PC-3 (cell line): Measurements from ENCODE around the gene KRTAP9-9. TPM values are rescaled to one million over a fixed set of nuclear protein-coding genes. Genes with fewer than 3 reads are reported as not detected.

Experiments used
- ATAC-seq: fragments of 200-7000 bp; cut with Tn5 transposase; 2 replicates; pipeline ENCODE4 v1.9.1; 2020; ENCODE audit warnings: mild to moderate bottlenecking, moderate library complexity
- BruUV-seq: library from RNA; stranded (reverse); fragments of 400-500 nt; replicated peaks from 2 replicates; lab custom pipeline; 2021; lab: Mats Ljungman, UMichigan
- CTCF ChIA-PET: fragments of 300-600 bp; sonication (Branson Sonifier 250); formaldehyde crosslinking; loops from one replicate; lab custom pipeline; 2022; ENCODE audit warnings: antibody characterized with exemption; lab: Charles Lee
- POLR2A ChIA-PET: fragments of 300-600 bp; sonication (Branson Sonifier 250); formaldehyde crosslinking; loops from one replicate; lab custom pipeline; 2022; ENCODE audit warnings: antibody characterized with exemption; ENCODE audit not compliant: unreplicated experiment; lab: Charles Lee
- DNase-seq: peaks from one replicate; pipeline ENCODE4 v3.0.0-alpha.2; 2015
- H2AFZ ChIP-seq: fragments of 300-600 bp; sonication (generic); 2 replicates; pipeline ENCODE4 v1.6.0; 2016; ENCODE audit warnings: antibody characterized with exemption, low read length
- H3F3A ChIP-seq: fragments of 300-600 bp; sonication (generic); one replicate; pipeline ENCODE4 v1.6.0; 2017; ENCODE audit warnings: antibody characterized with exemption, low read length, control low read depth, mild to moderate bottlenecking; ENCODE audit not compliant: unreplicated experiment
- H3K27ac ChIP-seq: fragments of 300-600 bp; sonication (generic); 2 replicates; pipeline ENCODE4 v1.5.1; 2016; ENCODE audit warnings: mild to moderate bottlenecking, low read length
- H3K27me3 ChIP-seq: fragments of 300-600 bp; sonication (generic); 2 replicates; pipeline ENCODE4 v1.6.1; 2016; ENCODE audit warnings: low read length, mixed read lengths
- H3K36me3 ChIP-seq: fragments of 300-600 bp; sonication (generic); 2 replicates; pipeline ENCODE4 v1.6.1; 2016; ENCODE audit warnings: low read depth, mixed run types, low read length, mixed read lengths
- H3K4me1 ChIP-seq: fragments of 300-600 bp; sonication (generic); 2 replicates; pipeline ENCODE4 v1.5.1; 2016; ENCODE audit warnings: low read length; ENCODE audit not compliant: insufficient read depth
- H3K4me2 ChIP-seq: fragments of 300-600 bp; sonication (generic); 2 replicates; pipeline ENCODE4 v1.6.0; 2016; ENCODE audit warnings: low read length
- H3K4me3 ChIP-seq: fragments of 300-600 bp; sonication (generic); 2 replicates; pipeline ENCODE4 v1.5.1; 2016; ENCODE audit warnings: mild to moderate bottlenecking, low read length, mixed read lengths
- H3K79me2 ChIP-seq: fragments of 300-600 bp; sonication (generic); 2 replicates; pipeline ENCODE4 v1.6.1; 2017; ENCODE audit warnings: low read length, mixed read lengths
- H3K9ac ChIP-seq: fragments of 300-600 bp; sonication (generic); 2 replicates; pipeline ENCODE4 v1.6.0; 2016; ENCODE audit warnings: mild to moderate bottlenecking, low read length
- H3K9me2 ChIP-seq: fragments of 300-600 bp; sonication (generic); replicated peaks from 2 replicates; pipeline ENCODE4 v1.6.1; 2016; ENCODE audit warnings: mixed run types, low read length, mixed read lengths
- H3K9me3 ChIP-seq: fragments of 300-600 bp; sonication (generic); 2 replicates; pipeline ENCODE4 v1.6.1; 2016; ENCODE audit warnings: low read length, mixed read lengths
- H4K20me1 ChIP-seq: fragments of 300-600 bp; sonication (generic); 2 replicates; pipeline ENCODE4 v1.6.1; 2016; ENCODE audit warnings: low read length, mixed read lengths
- EZH2 ChIP-seq: fragments of 300-600 bp; sonication (generic); IDR thresholded peaks from one replicate; pipeline ENCODE4 v1.6.1; 2017; ENCODE audit warnings: antibody characterized with exemption, mild to moderate bottlenecking, low read length; ENCODE audit not compliant: unreplicated experiment
- EZH2phosphoT487 ChIP-seq: fragments of 300-600 bp; sonication (generic); IDR thresholded peaks from 2 replicates; pipeline ENCODE4 v1.6.1; 2018; ENCODE audit warnings: mild to moderate bottlenecking, antibody characterized with exemption, low read length, borderline replicate concordance
- intact Hi-C: fragments of 100-400 bp; cut with micrococcal nuclease; formaldehyde crosslinking; loops from 2 replicates; pipeline ENCODE4 v1.9.0; 2023
- total RNA-seq: library from RNA; depleted of rRNA; stranded (reverse); fragments of >200 nt; gene quantifications from 2 replicates; pipeline ENCODE4 v1.2.3, GENCODE V29; 2014
- TF ChIP-seq, protein P1 (sequence below): fragments of 300-600 bp; sonication (generic); conservative IDR thresholded peaks from 2 replicates; pipeline ENCODE4 v1.5.1; 2017; ENCODE audit warnings: antibody characterized with exemption, low read depth, mild to moderate bottlenecking, low read length

Gene KRTAP9-9
- total RNA-seq, 1 experiment from 2014 or later = not detected

DNA sequence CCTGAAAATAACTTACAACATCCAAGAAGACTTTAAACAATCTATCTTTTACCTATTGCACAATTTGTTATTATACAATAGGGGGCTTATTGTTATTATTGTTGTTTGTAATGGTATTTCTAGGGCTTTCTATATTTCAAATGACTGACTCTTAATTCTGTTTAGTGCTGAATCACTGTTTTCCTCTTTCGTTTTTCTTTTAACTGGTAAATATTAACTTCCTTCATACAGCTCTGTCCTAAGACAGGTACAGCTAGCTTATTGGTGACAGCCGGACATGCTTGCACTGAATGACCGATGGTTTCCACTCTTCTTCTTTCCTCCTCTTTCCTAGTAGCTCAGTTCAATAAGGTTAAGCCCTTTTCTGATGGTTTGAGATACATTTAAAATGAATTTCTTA lies 31.9 kb downstream of the KRTAP9-9 start:
- Histone ChIP-seq H3F3A (no peaks in the 10 kb centered on the region), H3K27ac (no peak overlapping the region), H3K4me3 (no peak overlapping the region), H3K4me1 (no peaks in the 10 kb centered on the region), H3K9ac (no peak overlapping the region), H2AFZ (no peak overlapping the region), H3K36me3 (no peaks in the 10 kb centered on the region), H3K79me2 (no peaks in the 10 kb centered on the region), H4K20me1 (no peaks in the 10 kb centered on the region), H3K9me3 (no peaks in the 10 kb centered on the region), H3K4me2 (no peak overlapping the region), H3K27me3 (no peaks in the 10 kb centered on the region), H3K9me2 (no peaks in the 10 kb centered on the region)
- no TSS peak for BruUV-seq
- no peak for ATAC-seq
- DNase-seq = no peak
- intact Hi-C loops = no loop called here
- TF ChIP-seq, protein P1, sequence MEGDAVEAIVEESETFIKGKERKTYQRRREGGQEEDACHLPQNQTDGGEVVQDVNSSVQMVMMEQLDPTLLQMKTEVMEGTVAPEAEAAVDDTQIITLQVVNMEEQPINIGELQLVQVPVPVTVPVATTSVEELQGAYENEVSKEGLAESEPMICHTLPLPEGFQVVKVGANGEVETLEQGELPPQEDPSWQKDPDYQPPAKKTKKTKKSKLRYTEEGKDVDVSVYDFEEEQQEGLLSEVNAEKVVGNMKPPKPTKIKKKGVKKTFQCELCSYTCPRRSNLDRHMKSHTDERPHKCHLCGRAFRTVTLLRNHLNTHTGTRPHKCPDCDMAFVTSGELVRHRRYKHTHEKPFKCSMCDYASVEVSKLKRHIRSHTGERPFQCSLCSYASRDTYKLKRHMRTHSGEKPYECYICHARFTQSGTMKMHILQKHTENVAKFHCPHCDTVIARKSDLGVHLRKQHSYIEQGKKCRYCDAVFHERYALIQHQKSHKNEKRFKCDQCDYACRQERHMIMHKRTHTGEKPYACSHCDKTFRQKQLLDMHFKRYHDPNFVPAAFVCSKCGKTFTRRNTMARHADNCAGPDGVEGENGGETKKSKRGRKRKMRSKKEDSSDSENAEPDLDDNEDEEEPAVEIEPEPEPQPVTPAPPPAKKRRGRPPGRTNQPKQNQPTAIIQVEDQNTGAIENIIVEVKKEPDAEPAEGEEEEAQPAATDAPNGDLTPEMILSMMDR = no peak
- TF ChIP-seq EZH2phosphoT487 = no peak
- TF ChIP-seq EZH2 = no peak
- ChIA-PET CTCF (no interaction called here), POLR2A (no interaction called here)

GRCh38 chr17:41294016-41294415 lies 38.8 kb downstream of the KRTAP9-9 start:
- Histone ChIP-seq H3K27ac (no peak overlapping the region), H3F3A (no peaks in the 10 kb centered on the region), H3K4me3 (no peak overlapping the region), H3K9me3 (no peaks in the 10 kb centered on the region), H3K4me2 (no peak overlapping the region), H3K27me3 (no peaks in the 10 kb centered on the region), H3K9me2 (no peaks in the 10 kb centered on the region), H3K79me2 (no peaks in the 10 kb centered on the region), H3K9ac (no peak overlapping the region), H3K4me1 (no peaks in the 10 kb centered on the region), H4K20me1 (no peaks in the 10 kb centered on the region), H2AFZ (no peak overlapping the region), H3K36me3 (no peaks in the 10 kb centered on the region)
- ATAC-seq (no peak), DNase-seq (no peak)
- TF ChIP-seq, protein P1 = no peak
- no peak for TF ChIP-seq EZH2
- POLR2A ChIA-PET = no interaction called here
- intact Hi-C loops = no loop called here
- CTCF ChIA-PET = no interaction called here
- no TSS peak for BruUV-seq

DNA sequence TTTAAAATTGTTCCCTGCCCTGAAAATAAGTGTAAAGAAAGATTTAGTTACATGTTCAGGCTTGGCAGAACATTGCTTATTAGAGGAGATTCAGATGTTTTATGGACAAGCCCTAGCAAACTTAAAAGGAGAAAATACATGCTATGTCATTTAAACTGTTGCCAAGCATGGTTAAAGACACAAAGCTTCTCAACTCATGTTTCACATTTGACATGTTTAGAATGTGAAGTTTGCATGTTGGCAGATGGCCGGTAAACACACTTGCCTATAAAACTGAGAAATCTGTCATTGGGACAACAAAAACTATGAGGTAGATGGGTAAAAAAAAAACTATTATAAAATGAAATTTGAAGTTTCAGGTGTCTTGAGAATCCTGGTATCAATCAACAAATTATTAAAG lies 41.7 kb downstream of the KRTAP9-9 start:
- Histone ChIP-seq H3K36me3 (no peaks in the 10 kb centered on the region), H3K4me1 (no peaks in the 10 kb centered on the region), H3K9ac (no peak overlapping the region), H4K20me1 (no peaks in the 10 kb centered on the region), H3K79me2 (no peaks in the 10 kb centered on the region), H3F3A (no peaks in the 10 kb centered on the region), H3K4me3 (no peak overlapping the region), H3K27ac (no peak overlapping the region), H3K27me3 (no peaks in the 10 kb centered on the region), H3K9me3 (no peaks in the 10 kb centered on the region), H2AFZ (no peak overlapping the region), H3K4me2 (no peak overlapping the region), H3K9me2 (no peaks in the 10 kb centered on the region)
- intact Hi-C loops = no loop called here
- no peak for DNase-seq
- POLR2A ChIA-PET = no interaction called here
- no peak for ATAC-seq
- no TSS peak for BruUV-seq
- CTCF ChIA-PET = no interaction called here
- TF ChIP-seq EZH2 (no peak), EZH2phosphoT487 (no peak)
- TF ChIP-seq, protein P1 = no peak
